Activated CD8-positive, alpha-beta memory T cell treated with anti-CD3 and anti-CD28 coated beads, Interleukin-2, amount 50 U/mL, for 48 hours (primary cell): Measurements from ENCODE around the gene IL18.
"Not testable (repeated sequence)": the region's sequence is repeated elsewhere in the genome, so short reads cannot be mapped to it uniquely, and the experiment has no call there.

Experiments
- DNase-seq: peaks from one replicate; pipeline ENCODE4 v3.0.0-alpha.2; 2020

IL18 gene

DNA sequence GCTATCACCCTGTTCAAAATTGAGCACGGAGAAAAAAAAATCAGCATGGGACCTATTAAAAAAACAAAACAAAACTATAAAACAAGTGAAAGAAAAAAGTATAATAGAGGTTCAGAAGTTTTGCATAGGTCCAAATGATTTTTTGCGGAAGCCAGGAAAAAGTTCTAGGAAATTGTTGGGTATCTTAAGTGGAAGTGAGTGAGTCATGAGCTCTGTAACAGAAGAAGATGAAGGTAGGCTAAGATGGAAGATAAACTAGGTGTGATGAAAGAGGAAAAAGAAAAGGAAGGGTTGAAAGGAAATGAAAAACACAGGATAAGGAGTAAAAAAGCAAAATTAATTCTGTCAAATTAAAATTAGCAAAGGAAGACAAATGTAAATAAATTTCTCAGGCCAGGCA is 49.4 kb downstream of the IL18 start:
- DNase-seq: no peak

DNA sequence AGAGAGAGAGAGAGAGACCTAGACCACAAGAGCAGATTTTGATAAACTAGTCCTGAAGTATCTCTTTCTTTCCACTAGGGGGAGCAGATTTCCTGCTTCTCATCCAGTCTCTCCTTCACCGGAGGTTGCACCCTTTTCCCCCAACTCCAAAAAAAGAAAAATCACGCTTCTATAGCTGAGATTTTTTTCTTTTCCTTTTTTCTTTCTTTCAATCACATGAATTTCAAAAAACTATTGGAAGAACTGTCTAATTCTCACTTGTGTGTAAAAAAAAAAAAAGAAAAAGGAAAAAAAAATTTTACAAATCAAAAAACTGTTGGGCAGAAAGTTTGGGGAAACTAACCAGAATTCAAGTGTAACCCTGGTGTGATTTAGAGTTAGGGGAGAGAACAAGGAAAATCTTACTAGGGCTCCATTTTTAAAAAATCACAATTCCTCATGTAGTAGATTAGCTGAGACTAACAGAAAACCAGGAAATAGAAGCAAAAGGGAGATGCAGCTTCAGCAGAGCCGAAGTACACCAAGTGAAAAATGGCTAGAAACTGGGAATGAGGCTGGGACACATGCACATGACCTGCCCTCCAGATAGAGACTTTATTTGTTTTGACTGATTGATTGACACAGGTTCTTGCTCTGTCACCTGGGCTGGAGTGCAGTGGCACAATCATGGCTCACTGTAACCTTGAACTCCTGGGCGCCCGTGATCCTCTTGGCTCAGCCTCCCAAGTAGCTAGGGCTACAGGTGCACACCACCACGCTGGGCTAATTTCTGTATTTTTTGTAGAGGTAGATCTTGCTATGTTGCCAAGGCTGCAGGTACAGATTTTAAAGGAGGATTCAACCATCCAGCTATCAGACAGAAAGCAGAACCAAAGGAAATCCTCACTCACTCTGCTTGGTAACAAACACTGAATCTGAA is 50.1 kb downstream of the IL18 start:
- no peak for DNase-seq

DNA sequence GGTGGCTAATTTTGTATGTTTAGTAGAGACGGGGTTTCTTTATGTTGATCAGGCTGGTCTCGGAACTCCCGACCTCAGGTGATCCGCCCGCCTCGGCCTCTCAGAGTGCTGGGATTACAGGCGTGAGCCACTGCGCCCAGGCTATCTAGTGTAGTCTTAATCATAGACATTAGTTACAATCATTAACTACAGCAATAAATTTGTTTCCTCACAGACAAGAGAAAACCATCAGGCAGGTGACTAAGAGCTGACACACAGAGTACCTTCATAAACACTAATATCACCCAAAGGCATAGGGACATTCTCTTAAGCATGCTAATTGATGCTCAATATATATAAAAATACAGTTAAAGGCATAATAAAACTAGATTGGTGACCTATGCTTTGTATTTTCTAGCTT is 57.8 kb downstream of the IL18 start:
- no peak for DNase-seq

DNA sequence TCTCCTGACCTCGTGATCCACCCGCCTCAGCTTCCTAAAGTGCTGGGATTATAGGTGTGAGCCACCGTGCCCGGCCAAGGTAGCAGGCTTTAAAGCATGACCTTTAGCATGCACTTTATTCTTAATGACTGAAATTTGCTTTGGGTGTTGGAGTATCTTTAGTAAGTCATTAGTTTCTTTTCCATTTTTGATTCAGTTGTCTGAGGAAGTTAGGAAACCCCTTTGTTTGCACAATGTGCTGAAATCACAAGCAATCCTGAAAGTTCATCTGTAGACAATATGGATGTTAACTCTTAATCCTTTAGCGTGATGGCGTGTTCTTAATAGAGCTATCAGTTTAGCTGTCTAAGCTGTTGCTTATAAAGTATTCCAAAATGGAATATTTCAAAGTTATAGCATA is 60.4 kb downstream of the IL18 start:
- DNase-seq: no peak

DNA sequence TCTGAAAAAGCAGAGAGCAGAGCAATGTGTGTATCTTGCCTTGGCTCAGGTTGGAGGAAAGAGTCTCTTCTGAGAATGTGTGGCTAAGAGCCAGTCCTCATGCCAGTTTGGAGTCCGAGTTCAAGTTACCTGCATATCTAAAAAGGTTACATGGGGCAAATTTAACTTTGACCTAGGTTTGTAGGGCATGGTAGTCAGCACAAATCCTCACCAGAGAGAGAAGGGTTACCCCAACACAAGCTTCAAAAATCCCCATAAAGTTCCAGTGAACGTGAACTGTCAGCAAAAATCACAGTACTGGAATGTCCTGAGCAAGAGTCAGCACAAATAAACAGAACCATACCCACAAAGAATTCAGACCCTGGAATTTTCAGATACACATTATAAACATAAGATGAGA is 63.4 kb downstream of the IL18 start:
- DNase-seq: no peak

DNA sequence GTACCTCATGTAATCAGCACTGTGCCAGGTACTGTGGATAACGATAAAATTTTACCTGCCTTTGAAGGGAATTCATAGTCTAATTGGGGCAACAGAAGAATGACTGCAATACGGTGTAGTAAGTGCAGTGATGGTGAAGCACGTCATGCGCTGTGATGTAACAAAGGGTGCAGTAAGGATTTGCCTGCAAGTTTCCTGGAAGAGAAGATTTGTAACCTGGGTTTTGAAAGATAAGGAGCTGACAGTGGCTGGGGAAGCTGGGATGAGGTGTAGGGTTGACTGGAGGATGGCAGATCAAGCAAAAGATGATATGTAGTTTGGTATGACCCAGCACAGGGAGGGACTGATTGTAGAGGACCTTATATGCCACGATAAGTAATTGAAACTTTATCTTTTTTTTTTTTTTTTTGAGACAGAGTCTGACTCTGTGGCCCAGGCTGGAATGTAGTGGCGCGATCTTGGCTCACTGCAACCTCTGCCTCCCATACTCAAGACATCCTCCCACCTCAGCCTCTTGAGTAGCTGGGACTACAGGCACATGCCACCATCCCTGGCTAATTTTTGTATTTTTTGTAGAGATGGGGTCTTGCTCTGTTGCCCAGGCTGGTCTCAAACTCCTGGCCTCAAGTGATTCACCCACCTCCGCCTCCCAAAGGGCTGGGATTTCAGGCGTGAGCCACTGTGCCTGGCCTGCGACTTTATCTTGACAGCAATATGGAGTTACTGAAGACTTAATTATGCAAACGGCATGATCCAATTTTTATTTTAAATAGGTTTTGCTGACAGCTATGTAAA is 66.0 kb downstream of the IL18 start:
- DNase-seq: no peak

DNA sequence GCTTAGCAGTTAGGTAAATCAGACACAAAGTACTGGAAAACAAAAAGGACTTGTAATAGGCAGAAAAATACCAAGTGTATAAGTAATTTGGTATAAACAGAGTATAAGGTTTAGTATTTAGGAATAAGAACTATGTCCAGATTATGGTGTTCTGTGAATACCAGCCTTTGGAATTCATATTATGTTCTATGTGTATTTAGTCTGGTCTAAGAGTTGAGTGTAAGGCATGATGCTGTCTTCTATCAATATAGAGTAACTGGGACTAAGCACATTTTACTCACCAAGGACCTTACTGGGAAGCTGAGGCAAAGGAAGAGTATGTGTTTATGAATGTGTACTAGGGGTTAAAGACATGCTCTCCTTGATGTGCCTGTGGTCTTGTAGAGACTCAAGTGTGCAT is 67.7 kb downstream of the IL18 start:
- DNase-seq: no peak

DNA sequence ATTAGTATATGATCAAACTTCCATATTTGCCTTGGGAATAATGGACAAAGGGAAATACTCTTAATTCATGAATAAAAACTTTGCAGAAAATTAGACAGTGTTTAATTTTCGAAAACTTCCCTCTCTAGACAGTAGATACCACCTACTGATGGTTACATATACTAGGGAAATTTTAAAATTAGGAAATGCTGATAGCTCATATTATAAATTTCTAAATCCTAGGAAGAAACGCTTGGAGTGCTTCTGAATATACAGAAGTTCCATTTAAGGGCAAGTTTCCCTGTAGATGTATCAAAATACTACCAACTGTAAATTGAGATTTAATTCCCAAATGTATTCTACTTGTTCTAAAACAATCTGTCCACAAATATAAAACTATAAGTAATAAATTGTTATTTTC is 68.6 kb downstream of the IL18 start:
- DNase-seq: not testable (repeated sequence)
